HuH-7 (cell line): ENCODE data around the gene AIFM3.
"Not testable (repeated sequence)": the region's sequence is repeated elsewhere in the genome, so short reads cannot be mapped to it uniquely, and the experiment has no call there.

Experiments
- DNase-seq: peaks from one replicate; pipeline ENCODE4 v3.0.0; 2011; ENCODE audit warnings: low spot score

AIFM3 gene

GRCh38 chr22:20940904-20941385, 26.1 kb upstream of the AIFM3 start:
- no peak for DNase-seq

GRCh38 chr22:20942203-20942902, 24.7 kb upstream of the AIFM3 start:
- not testable (repeated sequence) for DNase-seq

GRCh38 chr22:20943104-20943933, 23.7 kb upstream of the AIFM3 start:
- no peak for DNase-seq

GRCh38 chr22:20944042-20944441, 23.0 kb upstream of the AIFM3 start:
- no peak for DNase-seq

- no peak for DNase-seq
Measured at GRCh38 chr22:20945578-20945934, 21.5 kb upstream of the AIFM3 start.

- no peak for DNase-seq
Measured at GRCh38 chr22:20946080-20946986, 20.7 kb upstream of the AIFM3 start.

- DNase-seq: no peak
Measured at GRCh38 chr22:20946991-20947390, 20.1 kb upstream of the AIFM3 start.

GRCh38 chr22:20948450-20948849, 18.6 kb upstream of the AIFM3 start:
- no peak for DNase-seq

- no peak for DNase-seq
Measured at GRCh38 chr22:20948989-20949388, 18.1 kb upstream of the AIFM3 start.

- DNase-seq: no peak
Measured at GRCh38 chr22:20949698-20950183, 17.3 kb upstream of the AIFM3 start.

GRCh38 chr22:20951151-20951931, 15.7 kb upstream of the AIFM3 start:
- no peak for DNase-seq

GRCh38 chr22:20951932-20952380, 15.1 kb upstream of the AIFM3 start:
- DNase-seq: peak; percentile 68

GRCh38 chr22:20952544-20953341, 14.3 kb upstream of the AIFM3 start:
- no peak for DNase-seq

GRCh38 chr22:20953342-20953608, 13.8 kb upstream of the AIFM3 start:
- DNase-seq: no peak

- DNase-seq: peak; percentile 22
Measured at GRCh38 chr22:20953668-20954500, 13.2 kb upstream of the AIFM3 start.

- DNase-seq: no peak
Measured at GRCh38 chr22:20955548-20955947, 11.5 kb upstream of the AIFM3 start.

GRCh38 chr22:20956258-20957101, 10.6 kb upstream of the AIFM3 start:
- peak; percentile 12 for DNase-seq

GRCh38 chr22:20957102-20957682, 9.9 kb upstream of the AIFM3 start:
- DNase-seq: peak; percentile 17
